ENCODE measurements around the gene GBGT1. TPM values are rescaled to one million over a fixed set of nuclear protein-coding genes. Genes with fewer than 3 reads are reported as not detected.
A peak's percentile ranks its signal among the peaks of the same experiment; 100 is the strongest.

GBGT1 gene
- total and polyA plus RNA-seq, 2 experiments from 2014 or later: 3.7 to 22.4 TPM

DNA sequence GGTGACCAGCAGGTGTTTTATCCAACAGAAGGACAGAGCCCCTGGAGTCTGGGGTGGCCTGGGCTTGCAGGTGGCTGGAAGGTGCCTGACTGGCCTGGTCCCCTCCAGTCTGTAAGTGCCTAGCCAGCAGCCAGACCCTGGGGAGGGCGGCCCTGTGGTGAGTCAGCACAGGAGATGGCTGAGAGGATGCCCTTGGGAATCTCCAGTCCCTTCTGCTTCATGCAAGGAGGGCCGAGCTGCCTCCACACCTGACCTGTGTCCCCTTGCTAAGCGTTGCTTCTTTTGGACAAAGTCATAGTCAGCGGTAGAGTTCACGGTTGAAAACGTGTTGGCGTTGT lies 25.1 kb upstream of the GBGT1 start (continued):
- no peak for TF ChIP-seq ZNF331 (CRISPR knock-in tag; IDR thresholded peaks at IDR 0.05; ENCODE audit: low read depth)
- TF ChIP-seq, protein P1, sequence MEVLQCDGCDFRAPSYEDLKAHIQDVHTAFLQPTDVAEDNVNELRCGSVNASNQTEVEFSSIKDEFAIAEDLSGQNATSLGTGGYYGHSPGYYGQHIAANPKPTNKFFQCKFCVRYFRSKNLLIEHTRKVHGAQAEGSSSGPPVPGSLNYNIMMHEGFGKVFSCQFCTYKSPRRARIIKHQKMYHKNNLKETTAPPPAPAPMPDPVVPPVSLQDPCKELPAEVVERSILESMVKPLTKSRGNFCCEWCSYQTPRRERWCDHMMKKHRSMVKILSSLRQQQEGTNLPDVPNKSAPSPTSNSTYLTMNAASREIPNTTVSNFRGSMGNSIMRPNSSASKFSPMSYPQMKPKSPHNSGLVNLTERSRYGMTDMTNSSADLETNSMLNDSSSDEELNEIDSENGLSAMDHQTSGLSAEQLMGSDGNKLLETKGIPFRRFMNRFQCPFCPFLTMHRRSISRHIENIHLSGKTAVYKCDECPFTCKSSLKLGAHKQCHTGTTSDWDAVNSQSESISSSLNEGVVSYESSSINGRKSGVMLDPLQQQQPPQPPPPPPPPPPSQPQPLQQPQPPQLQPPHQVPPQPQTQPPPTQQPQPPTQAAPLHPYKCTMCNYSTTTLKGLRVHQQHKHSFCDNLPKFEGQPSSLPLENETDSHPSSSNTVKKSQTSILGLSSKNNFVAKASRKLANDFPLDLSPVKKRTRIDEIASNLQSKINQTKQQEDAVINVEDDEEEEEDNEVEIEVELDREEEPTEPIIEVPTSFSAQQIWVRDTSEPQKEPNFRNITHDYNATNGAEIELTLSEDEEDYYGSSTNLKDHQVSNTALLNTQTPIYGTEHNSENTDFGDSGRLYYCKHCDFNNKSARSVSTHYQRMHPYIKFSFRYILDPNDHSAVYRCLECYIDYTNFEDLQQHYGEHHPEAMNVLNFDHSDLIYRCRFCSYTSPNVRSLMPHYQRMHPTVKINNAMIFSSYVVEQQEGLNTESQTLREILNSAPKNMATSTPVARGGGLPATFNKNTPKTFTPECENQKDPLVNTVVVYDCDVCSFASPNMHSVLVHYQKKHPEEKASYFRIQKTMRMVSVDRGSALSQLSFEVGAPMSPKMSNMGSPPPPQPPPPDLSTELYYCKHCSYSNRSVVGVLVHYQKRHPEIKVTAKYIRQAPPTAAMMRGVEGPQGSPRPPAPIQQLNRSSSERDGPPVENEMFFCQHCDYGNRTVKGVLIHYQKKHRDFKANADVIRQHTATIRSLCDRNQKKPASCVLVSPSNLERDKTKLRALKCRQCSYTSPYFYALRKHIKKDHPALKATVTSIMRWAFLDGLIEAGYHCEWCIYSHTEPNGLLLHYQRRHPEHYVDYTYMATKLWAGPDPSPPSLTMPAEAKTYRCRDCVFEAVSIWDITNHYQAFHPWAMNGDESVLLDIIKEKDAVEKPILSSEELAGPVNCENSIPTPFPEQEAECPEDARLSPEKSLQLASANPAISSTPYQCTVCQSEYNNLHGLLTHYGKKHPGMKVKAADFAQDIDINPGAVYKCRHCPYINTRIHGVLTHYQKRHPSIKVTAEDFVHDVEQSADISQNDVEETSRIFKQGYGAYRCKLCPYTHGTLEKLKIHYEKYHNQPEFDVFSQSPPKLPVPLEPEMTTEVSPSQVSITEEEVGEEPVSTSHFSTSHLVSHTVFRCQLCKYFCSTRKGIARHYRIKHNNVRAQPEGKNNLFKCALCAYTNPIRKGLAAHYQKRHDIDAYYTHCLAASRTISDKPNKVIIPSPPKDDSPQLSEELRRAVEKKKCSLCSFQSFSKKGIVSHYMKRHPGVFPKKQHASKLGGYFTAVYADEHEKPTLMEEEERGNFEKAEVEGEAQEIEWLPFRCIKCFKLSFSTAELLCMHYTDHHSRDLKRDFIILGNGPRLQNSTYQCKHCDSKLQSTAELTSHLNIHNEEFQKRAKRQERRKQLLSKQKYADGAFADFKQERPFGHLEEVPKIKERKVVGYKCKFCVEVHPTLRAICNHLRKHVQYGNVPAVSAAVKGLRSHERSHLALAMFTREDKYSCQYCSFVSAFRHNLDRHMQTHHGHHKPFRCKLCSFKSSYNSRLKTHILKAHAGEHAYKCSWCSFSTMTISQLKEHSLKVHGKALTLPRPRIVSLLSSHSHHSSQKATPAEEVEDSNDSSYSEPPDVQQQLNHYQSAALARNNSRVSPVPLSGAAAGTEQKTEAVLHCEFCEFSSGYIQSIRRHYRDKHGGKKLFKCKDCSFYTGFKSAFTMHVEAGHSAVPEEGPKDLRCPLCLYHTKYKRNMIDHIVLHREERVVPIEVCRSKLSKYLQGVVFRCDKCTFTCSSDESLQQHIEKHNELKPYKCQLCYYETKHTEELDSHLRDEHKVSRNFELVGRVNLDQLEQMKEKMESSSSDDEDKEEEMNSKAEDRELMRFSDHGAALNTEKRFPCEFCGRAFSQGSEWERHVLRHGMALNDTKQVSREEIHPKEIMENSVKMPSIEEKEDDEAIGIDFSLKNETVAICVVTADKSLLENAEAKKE (CRISPR knock-in tag; IDR thresholded peaks at IDR 0.05): no peak
- TF ChIP-seq STAT1 (IDR thresholded peaks at IDR 0.05; ENCODE audit: unreplicated experiment): no peak

- Mint-ChIP-seq H3K27me3 (ENCODE audit: insufficient read depth, low read depth, poor library complexity) (peaks cover 19% of the 10 kb centered on the region), H3K36me3 (ENCODE audit: low read depth) (no peaks in the 10 kb centered on the region), H3K4me3 (no peak overlapping the region), H3K9me3 (no peaks in the 10 kb centered on the region), H3K27ac (no peak overlapping the region), H3K4me1 (peaks cover 2% of the 10 kb centered on the region; the same call in 1 of the 3 replicates)
- Histone ChIP-seq H3K27me3 (ENCODE audit: insufficient read depth) (peaks cover 10% of the 10 kb centered on the region; the same call in 1 of the 2 replicates), H3K4me3 (no peak overlapping the region), H3K36me3 (ENCODE audit: insufficient read depth) (no peaks in the 10 kb centered on the region), H3K79me2 (replicated peaks; ENCODE audit: insufficient read depth) (no peaks in the 10 kb centered on the region), H3K4me1 (ENCODE audit: insufficient read depth) (no peaks in the 10 kb centered on the region), H3K27ac (ENCODE audit: low read depth) (no peak overlapping the region), H4K20me1 (replicated peaks; ENCODE audit: insufficient read depth) (no peaks in the 10 kb centered on the region), H3K4me2 (no peak overlapping the region), H3K9me2 (ENCODE audit: insufficient read depth) (no peaks in the 10 kb centered on the region), H2AFZ (no peak overlapping the region), H3F3A (replicated peaks; ENCODE audit: low read depth) (no peaks in the 10 kb centered on the region)
- TF ChIP-seq POLR2AphosphoS5 (IDR thresholded peaks at IDR 0.05; ENCODE audit: low read depth): no peak
- TF ChIP-seq EZH2phosphoT487 (IDR thresholded peaks at IDR 0.05; ENCODE audit: unreplicated experiment): no peak
- no peak for TF ChIP-seq STAT1 (IDR thresholded peaks at IDR 0.05; ENCODE audit: unreplicated experiment)
- TF ChIP-seq ZNF331 (CRISPR knock-in tag; IDR thresholded peaks at IDR 0.05; ENCODE audit: low read depth): no peak
- TF ChIP-seq NANOG (IDR thresholded peaks at IDR 0.05; ENCODE audit: borderline replicate concordance): no peak
- TF ChIP-seq, protein P2, sequence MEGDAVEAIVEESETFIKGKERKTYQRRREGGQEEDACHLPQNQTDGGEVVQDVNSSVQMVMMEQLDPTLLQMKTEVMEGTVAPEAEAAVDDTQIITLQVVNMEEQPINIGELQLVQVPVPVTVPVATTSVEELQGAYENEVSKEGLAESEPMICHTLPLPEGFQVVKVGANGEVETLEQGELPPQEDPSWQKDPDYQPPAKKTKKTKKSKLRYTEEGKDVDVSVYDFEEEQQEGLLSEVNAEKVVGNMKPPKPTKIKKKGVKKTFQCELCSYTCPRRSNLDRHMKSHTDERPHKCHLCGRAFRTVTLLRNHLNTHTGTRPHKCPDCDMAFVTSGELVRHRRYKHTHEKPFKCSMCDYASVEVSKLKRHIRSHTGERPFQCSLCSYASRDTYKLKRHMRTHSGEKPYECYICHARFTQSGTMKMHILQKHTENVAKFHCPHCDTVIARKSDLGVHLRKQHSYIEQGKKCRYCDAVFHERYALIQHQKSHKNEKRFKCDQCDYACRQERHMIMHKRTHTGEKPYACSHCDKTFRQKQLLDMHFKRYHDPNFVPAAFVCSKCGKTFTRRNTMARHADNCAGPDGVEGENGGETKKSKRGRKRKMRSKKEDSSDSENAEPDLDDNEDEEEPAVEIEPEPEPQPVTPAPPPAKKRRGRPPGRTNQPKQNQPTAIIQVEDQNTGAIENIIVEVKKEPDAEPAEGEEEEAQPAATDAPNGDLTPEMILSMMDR (conservative IDR thresholded peaks at IDR 0.05; ENCODE audit: low read depth in 2 of 2): peak; percentile 49 to 76
- DNase-seq (ENCODE audit: low spot score): peak; percentile 80
- ATAC-seq: peak; percentile 89
These were observed 24.5 kb upstream of the GBGT1 start for GRCh38 chr9:133188006-133188842.

Measured in GM23338 (cell line).